ENCODE data around the gene ZNF337.
"Not testable (repeated sequence)": the region's sequence is repeated elsewhere in the genome, so short reads cannot be mapped to it uniquely, and the experiment has no call there.

Gene ZNF337

DNA sequence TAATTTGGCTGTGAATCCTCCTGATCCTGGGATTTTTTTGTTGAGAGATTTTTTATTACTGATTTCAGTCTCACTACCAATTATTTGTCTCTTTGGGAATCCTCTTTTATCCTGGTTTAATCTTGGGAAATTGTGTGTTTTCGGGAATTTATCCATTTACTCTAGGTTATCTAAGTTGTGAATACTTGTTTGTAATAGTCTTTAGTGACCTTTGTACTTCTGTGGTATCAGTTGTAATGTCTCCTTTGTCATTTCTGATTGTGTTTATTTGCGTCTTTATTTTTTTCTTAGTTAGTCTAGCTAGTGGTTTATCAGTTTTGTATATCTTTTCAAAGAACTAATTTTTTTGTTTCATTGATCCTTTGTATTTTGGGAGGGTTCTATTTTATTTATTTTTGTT lies 27.3 kb upstream of the ZNF337 start:
- H3K36me3 ChIP-seq (ENCODE audit: control insufficient read depth, insufficient read depth, low read length): no peaks in the 10 kb centered on the region
- H3K9ac ChIP-seq (ENCODE audit: low read length): no peak overlapping the region
- 0 out of 2 replicates have a peak, but pooled peaks cover 6% of the 10 kb centered on the region for H3K9me3 ChIP-seq (ENCODE audit: control insufficient read depth, insufficient read depth, low read depth, low read length)
- H3K27ac ChIP-seq (ENCODE audit: low read depth, low read length): no peak overlapping the region
- peaks cover 5% of the 10 kb centered on the region; the same call in 1 of the 2 replicates for H3K4me1 ChIP-seq (ENCODE audit: control insufficient read depth, insufficient read depth, low read length)
- H3K4me3 ChIP-seq (ENCODE audit: low read depth, low read length): no peak overlapping the region
- H3K27me3 ChIP-seq (ENCODE audit: control insufficient read depth, insufficient read depth, low read length): no peaks in the 10 kb centered on the region

DNA sequence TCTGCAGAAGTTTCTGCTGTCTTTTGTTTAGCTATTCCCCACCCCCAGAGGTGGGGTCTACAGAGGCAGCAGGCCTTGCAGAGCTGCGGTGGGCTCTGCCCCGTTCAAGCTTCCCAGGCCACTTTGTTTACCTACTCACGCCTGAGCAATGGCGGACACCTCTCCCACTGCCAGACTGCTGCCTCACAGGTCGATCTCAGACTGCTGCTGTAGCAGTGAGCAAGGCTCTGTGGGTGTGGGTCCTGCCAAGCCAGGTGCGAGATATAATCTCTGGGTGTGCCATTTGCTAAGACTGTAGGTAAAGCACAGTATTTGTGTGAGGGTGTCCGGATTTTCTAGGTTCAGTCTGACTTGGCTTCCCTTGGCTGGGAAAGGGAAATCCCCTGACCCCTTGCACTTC lies 23.6 kb upstream of the ZNF337 start:
- no peaks in the 10 kb centered on the region for H3K36me3 ChIP-seq (ENCODE audit: control insufficient read depth, insufficient read depth, low read length)
- no peak overlapping the region for H3K4me3 ChIP-seq (ENCODE audit: low read depth, low read length)
- no peak overlapping the region for H3K9ac ChIP-seq (ENCODE audit: low read length)
- no peaks in the 10 kb centered on the region for H3K9me3 ChIP-seq (ENCODE audit: control insufficient read depth, insufficient read depth, low read depth, low read length)
- H3K4me1 ChIP-seq (ENCODE audit: control insufficient read depth, insufficient read depth, low read length): peaks cover 5% of the 10 kb centered on the region; the same call in 1 of the 2 replicates
- H3K27ac ChIP-seq (ENCODE audit: low read depth, low read length): no peak overlapping the region
- H3K27me3 ChIP-seq (ENCODE audit: control insufficient read depth, insufficient read depth, low read length): no peaks in the 10 kb centered on the region

DNA sequence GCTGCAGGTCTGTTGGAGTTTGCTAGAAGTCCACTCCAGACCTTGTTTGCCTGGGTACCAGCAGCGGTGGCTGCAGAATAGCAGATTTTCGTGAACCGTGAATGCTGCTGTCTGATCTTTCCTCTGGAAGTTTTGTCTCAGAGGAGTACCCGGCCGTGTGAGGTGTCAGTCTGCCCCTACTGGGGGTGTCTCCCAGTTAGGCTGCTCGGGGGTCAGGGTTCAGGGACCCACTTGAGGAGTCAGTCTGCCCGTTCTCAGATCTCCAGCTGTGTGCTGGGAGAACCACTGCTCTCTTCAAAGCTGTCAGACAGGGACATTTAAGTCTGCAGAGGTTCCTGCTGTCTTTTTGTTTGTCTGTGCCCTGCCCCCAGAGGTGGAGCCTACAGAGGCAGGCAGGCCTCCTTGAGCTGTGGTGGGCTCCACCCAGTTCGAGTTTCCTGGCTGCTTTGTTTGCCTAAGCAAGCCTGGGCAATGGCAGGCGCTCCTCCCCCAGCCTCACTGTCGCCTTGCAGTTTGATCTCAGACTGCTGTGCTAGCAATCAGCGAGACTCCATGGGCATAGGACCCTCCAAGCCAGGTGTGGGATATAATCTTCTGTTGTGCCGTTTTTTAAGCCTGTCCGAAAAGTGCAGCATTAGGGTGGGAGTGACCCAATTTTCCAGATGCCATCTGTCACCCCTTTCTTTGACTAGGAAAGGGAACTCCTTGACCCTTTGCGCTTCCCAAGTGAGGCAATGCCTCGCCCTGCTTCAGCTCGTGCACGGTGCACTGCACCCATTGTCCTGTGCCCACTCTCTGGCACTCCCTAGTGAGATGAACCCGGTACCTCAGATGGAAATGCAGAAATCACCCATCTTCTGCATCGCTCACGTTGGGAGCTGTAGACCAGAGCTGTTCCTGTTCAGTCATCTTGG lies 22.5 kb upstream of the ZNF337 start:
- not testable (repeated sequence) for H3K27ac ChIP-seq (ENCODE audit: low read depth, low read length); H3K9ac ChIP-seq (ENCODE audit: low read length); H3K9me3 ChIP-seq (ENCODE audit: control insufficient read depth, insufficient read depth, low read depth, low read length); H3K36me3 ChIP-seq (ENCODE audit: control insufficient read depth, insufficient read depth, low read length); H3K27me3 ChIP-seq (ENCODE audit: control insufficient read depth, insufficient read depth, low read length); H3K4me1 ChIP-seq (ENCODE audit: control insufficient read depth, insufficient read depth, low read length)
- H3K4me3 ChIP-seq (ENCODE audit: low read depth, low read length): peak overlapping the region; percentile 47; the same call in 1 of the 2 replicates

DNA sequence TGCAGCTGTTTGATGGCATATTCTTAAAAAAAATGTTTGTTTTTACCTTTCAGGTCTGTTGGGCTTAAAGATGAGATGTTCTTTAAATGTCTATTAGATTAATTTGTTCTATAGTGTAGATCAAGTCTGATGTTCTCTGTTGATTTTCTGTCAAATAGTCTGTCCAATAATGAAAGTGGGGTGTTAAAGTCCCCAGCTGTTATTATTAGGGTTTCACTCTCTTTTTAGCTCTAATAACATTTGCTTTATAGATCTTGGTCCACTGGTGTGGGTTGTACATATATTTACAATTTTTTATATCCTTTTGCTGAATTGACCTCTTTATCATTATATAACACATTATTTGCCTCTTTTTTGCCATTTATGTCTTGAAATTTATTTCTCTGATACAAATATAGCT lies 11.0 kb upstream of the ZNF337 start:
- no peak overlapping the region for H3K27ac ChIP-seq (ENCODE audit: low read depth, low read length)
- no peaks in the 10 kb centered on the region for H3K9me3 ChIP-seq (ENCODE audit: control insufficient read depth, insufficient read depth, low read depth, low read length)
- no peaks in the 10 kb centered on the region for H3K36me3 ChIP-seq (ENCODE audit: control insufficient read depth, insufficient read depth, low read length)
- H3K4me3 ChIP-seq (ENCODE audit: low read depth, low read length): no peak overlapping the region
- no peak overlapping the region for H3K9ac ChIP-seq (ENCODE audit: low read length)
- no peaks in the 10 kb centered on the region for H3K4me1 ChIP-seq (ENCODE audit: control insufficient read depth, insufficient read depth, low read length)
- H3K27me3 ChIP-seq (ENCODE audit: control insufficient read depth, insufficient read depth, low read length): no peaks in the 10 kb centered on the region

DNA sequence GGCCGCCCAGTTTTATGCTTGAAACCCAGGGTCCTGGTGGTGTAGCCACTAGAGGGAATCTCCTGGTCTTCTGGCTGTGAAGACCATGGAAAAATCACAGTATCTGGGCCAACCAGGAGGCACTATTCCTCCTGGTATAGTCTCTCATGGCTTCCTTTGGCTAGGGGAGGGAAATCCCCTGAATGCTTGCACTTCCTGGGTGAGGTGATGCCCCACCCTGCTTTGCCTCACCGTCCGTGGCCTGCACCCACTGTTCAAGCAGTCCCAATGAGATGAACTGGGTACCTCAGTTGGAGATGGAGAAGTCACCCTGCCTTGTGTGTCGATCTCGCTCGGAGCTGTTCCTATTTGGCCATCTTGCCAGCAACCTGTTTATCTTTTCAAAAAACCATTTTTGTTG lies 10.1 kb upstream of the ZNF337 start:
- Histone ChIP-seq H3K4me1 (ENCODE audit: control insufficient read depth, insufficient read depth, low read length) (no peaks in the 10 kb centered on the region), H3K4me3 (ENCODE audit: low read depth, low read length) (no peak overlapping the region)

DNA sequence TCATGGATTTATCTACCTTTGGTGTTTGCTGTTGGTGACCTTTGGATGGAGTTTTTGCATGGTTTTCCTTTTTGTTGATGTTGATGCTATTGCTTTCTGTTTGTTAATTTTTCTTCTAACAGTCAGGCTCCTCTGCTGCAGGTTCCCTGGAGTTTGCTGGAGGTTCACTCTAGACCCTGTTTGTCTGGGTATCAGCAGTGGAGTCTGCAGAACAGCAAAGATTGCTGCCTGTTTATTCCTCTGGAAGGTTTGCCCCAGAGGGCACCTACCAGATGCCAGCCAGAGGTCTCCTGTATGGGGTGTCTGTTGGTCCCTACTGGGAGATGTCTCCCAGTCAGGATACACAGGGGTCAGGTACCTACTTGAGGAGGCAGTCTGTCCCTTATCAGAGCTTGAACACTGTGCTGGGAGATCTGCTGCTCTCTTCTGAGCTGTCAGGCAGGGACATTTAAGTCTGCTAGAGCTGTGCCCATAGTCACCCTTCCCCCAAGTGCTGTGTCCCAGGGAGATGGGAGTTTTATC lies 9.2 kb upstream of the ZNF337 start:
- Histone ChIP-seq H3K36me3 (ENCODE audit: control insufficient read depth, insufficient read depth, low read length) (no peaks in the 10 kb centered on the region), H3K27me3 (ENCODE audit: control insufficient read depth, insufficient read depth, low read length) (no peaks in the 10 kb centered on the region), H3K27ac (ENCODE audit: low read depth, low read length) (no peak overlapping the region), H3K4me1 (ENCODE audit: control insufficient read depth, insufficient read depth, low read length) (no peaks in the 10 kb centered on the region), H3K9ac (ENCODE audit: low read length) (no peak overlapping the region), H3K4me3 (ENCODE audit: low read depth, low read length) (no peak overlapping the region), H3K9me3 (ENCODE audit: control insufficient read depth, insufficient read depth, low read depth, low read length) (no peaks in the 10 kb centered on the region)

More for the DNA sequence above, 10.1 kb upstream of the ZNF337 start:
- no peak overlapping the region for H3K9ac ChIP-seq (ENCODE audit: low read length)
- H3K36me3 ChIP-seq (ENCODE audit: control insufficient read depth, insufficient read depth, low read length): no peaks in the 10 kb centered on the region
- no peaks in the 10 kb centered on the region for H3K9me3 ChIP-seq (ENCODE audit: control insufficient read depth, insufficient read depth, low read depth, low read length)
- no peaks in the 10 kb centered on the region for H3K27me3 ChIP-seq (ENCODE audit: control insufficient read depth, insufficient read depth, low read length)
- no peak overlapping the region for H3K27ac ChIP-seq (ENCODE audit: low read depth, low read length)

DNA sequence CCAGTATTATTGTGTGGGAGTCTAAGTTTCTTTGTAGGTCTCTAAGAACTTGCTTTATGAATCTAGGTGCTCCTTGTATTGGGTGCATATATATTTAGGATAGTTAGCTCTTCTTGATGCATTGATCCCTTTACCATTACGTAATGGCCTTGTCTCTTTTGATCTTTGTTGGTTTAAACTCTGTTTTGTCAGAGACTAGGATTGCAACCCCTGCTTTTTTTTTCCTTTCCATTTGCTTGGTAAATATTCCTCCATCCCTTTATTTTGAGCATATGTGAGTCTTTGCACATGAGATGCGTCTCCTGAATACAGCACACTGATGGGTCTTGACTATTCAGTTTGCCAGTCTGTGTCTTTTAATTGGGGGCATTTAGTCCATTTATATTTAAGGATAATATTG lies 7.7 kb upstream of the ZNF337 start:
- not testable (repeated sequence) for H3K4me1 ChIP-seq (ENCODE audit: control insufficient read depth, insufficient read depth, low read length); H3K27ac ChIP-seq (ENCODE audit: low read depth, low read length); H3K4me3 ChIP-seq (ENCODE audit: low read depth, low read length); H3K9ac ChIP-seq (ENCODE audit: low read length); H3K27me3 ChIP-seq (ENCODE audit: control insufficient read depth, insufficient read depth, low read length); H3K36me3 ChIP-seq (ENCODE audit: control insufficient read depth, insufficient read depth, low read length); H3K9me3 ChIP-seq (ENCODE audit: control insufficient read depth, insufficient read depth, low read depth, low read length)

DNA sequence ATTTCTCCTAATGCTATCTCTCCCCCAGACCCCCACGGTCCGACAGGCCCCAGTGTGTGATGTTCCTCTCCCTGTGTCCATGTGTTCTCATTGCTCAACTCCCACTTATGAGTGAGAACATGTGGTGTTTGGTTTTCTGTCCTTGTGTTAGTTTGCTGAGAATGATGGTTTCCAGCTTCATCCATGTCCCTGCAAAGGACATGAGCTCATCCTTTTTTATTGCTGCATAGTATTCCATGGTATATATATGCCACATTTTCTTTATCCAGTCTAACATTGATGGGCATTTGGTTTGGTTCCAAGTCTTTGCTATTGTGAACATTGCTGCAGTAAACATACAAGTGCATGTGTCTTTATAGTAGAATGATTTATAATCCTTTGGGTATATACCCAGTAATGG lies 4.2 kb upstream of the ZNF337 start:
- not testable (repeated sequence) for H3K36me3 ChIP-seq (ENCODE audit: control insufficient read depth, insufficient read depth, low read length); H3K4me3 ChIP-seq (ENCODE audit: low read depth, low read length); H3K4me1 ChIP-seq (ENCODE audit: control insufficient read depth, insufficient read depth, low read length); H3K9ac ChIP-seq (ENCODE audit: low read length); H3K27me3 ChIP-seq (ENCODE audit: control insufficient read depth, insufficient read depth, low read length); H3K9me3 ChIP-seq (ENCODE audit: control insufficient read depth, insufficient read depth, low read depth, low read length); H3K27ac ChIP-seq (ENCODE audit: low read depth, low read length)

DNA sequence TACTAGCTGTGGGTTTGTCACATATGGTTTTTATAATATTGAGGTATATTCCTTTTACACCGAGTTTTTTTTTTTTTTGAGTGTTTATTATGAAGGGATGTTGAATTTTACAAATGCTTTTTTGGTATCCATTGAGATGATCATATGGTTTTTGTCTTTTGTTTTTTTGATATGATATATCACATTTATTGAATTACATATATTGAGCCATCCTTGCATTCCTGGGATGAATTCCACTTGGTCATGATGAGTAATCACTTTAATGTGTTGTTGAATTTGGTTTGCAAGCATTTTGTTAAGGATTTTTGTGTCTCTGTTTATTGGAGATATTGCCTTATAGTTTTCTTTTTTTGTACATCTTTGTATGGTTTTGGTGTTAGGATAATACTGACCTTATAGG lies 3.3 kb upstream of the ZNF337 start:
- Histone ChIP-seq H3K4me3 (ENCODE audit: low read depth, low read length) (no peak overlapping the region), H3K4me1 (ENCODE audit: control insufficient read depth, insufficient read depth, low read length) (peaks cover 3% of the 10 kb centered on the region; the same call in 1 of the 2 replicates), H3K27me3 (ENCODE audit: control insufficient read depth, insufficient read depth, low read length) (no peaks in the 10 kb centered on the region), H3K9me3 (ENCODE audit: control insufficient read depth, insufficient read depth, low read depth, low read length) (peaks cover 3% of the 10 kb centered on the region; the same call in 1 of the 2 replicates), H3K27ac (ENCODE audit: low read depth, low read length) (no peak overlapping the region), H3K9ac (ENCODE audit: low read length) (no peak overlapping the region), H3K36me3 (ENCODE audit: control insufficient read depth, insufficient read depth, low read length) (no peaks in the 10 kb centered on the region)

DNA sequence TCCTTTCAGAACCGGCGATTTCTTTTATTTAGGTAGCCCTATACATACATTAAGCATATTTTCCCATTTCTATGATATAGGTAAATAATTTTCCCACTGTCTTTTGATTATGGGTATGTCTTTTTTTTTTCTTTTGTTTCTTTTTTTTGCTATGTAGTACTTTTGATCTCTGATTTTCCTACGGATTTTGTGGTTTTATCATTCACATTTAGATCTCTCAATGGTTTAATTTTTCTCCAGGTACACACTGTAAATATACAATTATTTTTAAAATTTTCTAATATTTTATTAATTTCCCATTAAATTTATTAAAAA lies 436 bp upstream of the ZNF337 start:
- Histone ChIP-seq H3K27me3 (ENCODE audit: control insufficient read depth, insufficient read depth, low read length) (no peaks in the 10 kb centered on the region), H3K9me3 (ENCODE audit: control insufficient read depth, insufficient read depth, low read depth, low read length) (peaks cover 3% of the 10 kb centered on the region; the same call in 1 of the 2 replicates), H3K9ac (ENCODE audit: low read length) (no peak overlapping the region), H3K4me1 (ENCODE audit: control insufficient read depth, insufficient read depth, low read length) (peaks cover 3% of the 10 kb centered on the region; the same call in 1 of the 2 replicates), H3K27ac (ENCODE audit: low read depth, low read length) (no peak overlapping the region), H3K4me3 (ENCODE audit: low read depth, low read length) (peak overlapping the region; percentile 92), H3K36me3 (ENCODE audit: control insufficient read depth, insufficient read depth, low read length) (0 out of 2 replicates have a peak, but pooled peaks cover 3% of the 10 kb centered on the region)

DNA sequence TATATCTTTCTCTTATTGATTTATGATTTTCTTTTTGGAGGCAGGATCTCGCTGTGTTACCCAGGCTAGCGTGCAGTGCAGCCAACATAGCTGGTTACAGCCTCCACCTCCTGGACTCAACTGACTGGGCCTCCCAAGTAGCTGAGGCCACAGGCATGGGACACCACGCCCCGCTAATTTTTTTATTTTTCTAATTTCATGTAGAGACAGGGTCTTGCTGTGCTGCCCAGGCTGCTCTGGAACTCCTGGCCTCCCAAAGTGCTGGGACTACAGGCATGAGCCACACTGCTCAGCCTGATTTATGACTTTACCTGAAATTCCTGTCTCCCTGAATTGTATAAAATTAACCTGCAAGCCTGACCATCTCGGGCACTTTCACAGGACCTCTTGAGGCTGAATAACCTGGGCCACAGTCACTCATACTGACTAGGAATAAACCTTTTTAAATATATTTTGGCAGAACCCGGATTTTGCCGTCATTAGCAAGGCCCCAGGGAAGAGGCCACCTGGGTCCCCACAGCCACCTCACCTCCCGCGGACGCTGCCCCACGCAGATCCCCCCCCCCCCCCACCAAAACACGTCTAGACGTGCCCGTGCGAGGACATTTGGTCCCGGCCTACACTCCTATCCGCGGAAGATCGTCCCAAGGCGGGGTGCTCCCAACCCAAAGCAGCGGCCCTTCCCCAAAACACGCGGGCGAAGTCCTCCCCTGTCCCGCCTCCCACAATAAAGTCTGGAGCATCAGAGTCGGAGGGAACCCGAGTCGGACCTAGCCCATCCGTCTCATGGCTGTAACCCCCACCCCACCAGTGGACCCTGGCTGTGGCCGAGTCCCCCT lies 902 bp downstream of the ZNF337 start:
- peaks cover 3% of the 10 kb centered on the region; the same call in 1 of the 2 replicates for H3K4me1 ChIP-seq (ENCODE audit: control insufficient read depth, insufficient read depth, low read length)
- peak overlapping the region; percentile 93 for H3K9ac ChIP-seq (ENCODE audit: low read length)
- H3K4me3 ChIP-seq (ENCODE audit: low read depth, low read length): peak overlapping the region; percentile 92
- H3K27me3 ChIP-seq (ENCODE audit: control insufficient read depth, insufficient read depth, low read length): no peaks in the 10 kb centered on the region
- peak overlapping the region; percentile 66; the same call in 1 of the 2 replicates for H3K27ac ChIP-seq (ENCODE audit: low read depth, low read length)
- peaks cover 2% of the 10 kb centered on the region; the same call in 1 of the 2 replicates for H3K9me3 ChIP-seq (ENCODE audit: control insufficient read depth, insufficient read depth, low read depth, low read length)
- H3K36me3 ChIP-seq (ENCODE audit: control insufficient read depth, insufficient read depth, low read length): peaks cover 12% of the 10 kb centered on the region
